GM18873 (cell line): ENCODE data around the gene CSPG4.
"Not testable (repeated sequence)": the region's sequence is repeated elsewhere in the genome, so short reads cannot be mapped to it uniquely, and the experiment has no call there.

Source experiments
- ATAC-seq: cut with Tn5 transposase; IDR thresholded peaks from one replicate; pipeline ENCODE4 v1.9.1; 2021; ENCODE audit warnings: mild to moderate bottlenecking, moderate library complexity, moderate number of reproducible peaks; ENCODE audit not compliant: unreplicated experiment, low FRiP score

Gene CSPG4

DNA sequence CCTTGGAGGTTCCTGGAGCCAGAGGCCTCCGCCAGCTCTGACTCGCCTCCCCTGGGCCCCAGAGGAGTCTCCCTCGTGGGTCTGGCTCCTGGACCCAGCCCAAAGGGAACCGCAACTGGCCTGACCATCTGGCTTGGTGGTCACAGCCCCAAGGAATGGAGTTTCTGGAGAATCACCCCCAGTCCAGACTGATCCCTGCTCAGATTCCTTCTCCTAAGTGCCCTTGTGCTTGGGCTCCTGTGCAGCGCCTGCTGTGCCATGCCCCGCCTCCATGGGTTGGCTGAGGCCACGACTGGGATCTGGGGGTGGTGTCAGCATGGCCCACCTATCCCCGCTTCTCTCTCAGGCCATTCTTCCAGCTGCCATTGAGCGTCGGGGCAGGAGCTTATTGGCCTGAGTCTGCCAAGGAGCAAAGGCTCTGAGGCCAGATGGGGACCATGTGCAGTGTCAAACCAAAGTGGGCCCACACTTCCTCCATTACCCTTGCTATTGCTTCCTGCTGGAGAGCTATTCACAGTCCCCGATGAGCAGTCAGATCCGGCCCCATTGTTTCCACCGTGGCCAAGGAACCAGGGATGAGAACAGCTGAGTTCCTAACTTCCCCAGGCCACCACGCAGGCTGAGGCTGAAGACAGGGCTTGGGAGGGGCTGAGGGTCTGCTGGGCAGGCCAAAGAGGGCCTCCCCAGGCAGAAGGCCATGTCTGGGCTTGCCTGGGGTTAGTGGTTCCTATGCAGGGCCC is 19.0 kb downstream of the CSPG4 start:
- no peak for ATAC-seq

GRCh38 chr15:75693028-75693427 is 19.6 kb downstream of the CSPG4 start:
- not testable (repeated sequence) for ATAC-seq

- not testable (repeated sequence) for ATAC-seq
Measured at GRCh38 chr15:75692311-75692710, 20.3 kb downstream of the CSPG4 start.

- ATAC-seq, result not testable (repeated sequence)
Measured at GRCh38 chr15:75689429-75689828, 23.2 kb downstream of the CSPG4 start.

DNA sequence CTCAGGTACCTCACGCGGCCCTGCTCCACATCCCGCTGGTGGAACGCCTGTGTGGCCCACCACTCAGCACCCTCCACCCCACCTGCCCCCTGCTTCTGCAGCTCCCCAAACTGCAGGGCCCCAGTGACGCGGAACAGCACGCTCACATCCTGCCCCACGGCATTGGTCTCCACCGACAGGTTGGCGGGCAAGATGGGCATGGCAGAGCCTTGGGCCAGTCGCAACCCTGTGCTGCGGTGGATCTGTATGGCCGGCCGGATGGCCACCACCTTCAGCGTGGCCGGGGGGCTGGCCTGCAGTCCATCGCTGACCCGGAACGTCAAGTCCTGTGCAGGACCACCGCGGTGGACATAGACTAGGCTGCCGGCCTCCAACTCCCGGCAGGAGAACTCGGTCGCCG is 23.8 kb downstream of the CSPG4 start:
- ATAC-seq, result no peak

DNA sequence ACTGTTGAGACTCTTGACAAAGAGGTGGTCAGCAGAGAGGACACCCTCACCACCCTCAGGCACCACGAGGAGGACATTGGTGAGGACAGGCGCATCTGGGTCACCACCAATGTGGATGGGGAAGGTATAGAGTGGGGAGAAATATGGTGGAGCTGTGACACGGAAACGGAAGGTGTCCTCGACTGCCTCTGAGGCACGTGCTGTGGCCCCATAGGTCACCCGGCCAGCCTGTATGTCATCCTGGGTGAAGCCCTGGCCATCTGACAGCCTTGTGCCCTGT is 24.4 kb downstream of the CSPG4 start:
- no peak for ATAC-seq

DNA sequence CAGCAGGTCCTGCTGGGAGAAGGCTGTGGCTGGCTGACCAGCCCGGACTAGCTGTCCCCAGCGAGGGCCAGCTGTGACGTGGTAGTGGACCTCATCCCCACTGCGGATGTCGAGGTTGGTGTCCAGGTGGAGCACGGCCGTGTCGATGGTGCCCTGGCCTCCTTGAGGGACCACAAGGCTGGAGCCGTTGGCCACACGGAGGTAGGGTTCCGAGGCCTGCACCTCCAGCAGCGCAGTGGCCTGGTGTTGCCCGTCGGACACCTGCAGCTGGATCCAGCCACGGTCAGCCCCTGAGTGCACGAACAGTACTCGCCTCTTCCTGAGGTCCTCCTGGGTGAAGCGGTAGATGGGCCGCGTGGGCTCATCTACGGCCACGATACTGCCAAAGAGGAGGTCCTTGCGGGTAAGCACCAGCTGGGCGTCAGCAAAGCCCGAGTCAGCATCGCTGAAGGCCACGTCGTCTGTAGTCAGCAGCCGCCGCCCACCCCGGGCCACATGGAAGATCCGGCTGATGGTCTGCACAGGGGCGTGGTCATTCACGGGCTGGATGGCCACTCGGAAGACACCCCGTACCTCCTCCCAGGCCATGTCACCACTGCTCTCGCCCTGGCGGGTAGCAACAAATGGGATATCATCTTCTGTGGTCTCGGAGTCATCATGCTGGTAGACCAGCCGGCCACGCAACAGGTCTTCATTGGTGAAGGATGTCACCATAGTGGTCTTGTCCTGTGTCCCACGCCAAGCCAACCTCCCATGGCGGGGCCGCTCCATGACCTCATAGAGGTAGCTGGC is 25.0 kb downstream of the CSPG4 start:
- ATAC-seq, result no peak

DNA sequence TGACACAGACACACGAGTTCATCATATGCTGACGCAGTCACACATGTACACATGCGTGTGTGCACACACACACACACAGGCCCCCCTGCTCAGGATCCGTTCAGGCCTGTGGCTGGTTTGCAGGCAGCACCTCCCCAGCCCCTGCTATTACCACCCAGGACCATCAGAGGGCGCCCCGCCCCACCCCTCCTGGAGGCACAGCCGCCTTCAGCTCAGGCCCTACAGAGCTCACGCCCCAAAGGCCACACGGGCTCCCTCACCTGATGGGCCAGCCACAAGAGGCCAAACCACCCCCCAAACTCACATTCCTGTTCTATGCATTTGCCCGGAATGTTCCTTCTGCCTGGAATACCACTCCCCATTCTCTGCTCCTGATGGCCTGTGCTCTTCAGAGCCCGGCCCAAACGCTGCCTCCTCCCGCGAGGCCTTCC is 26.4 kb downstream of the CSPG4 start:
- ATAC-seq, result not testable (repeated sequence)

- ATAC-seq, result no peak
Measured at GRCh38 chr15:75685195-75685594, 27.5 kb downstream of the CSPG4 start.

- no peak for ATAC-seq
Measured at GRCh38 chr15:75684648-75685047, 28.0 kb downstream of the CSPG4 start.

GRCh38 chr15:75683646-75684312 is 28.9 kb downstream of the CSPG4 start:
- ATAC-seq, result not testable (repeated sequence)

GRCh38 chr15:75682181-75683135 is 30.2 kb downstream of the CSPG4 start:
- ATAC-seq, result no peak

DNA sequence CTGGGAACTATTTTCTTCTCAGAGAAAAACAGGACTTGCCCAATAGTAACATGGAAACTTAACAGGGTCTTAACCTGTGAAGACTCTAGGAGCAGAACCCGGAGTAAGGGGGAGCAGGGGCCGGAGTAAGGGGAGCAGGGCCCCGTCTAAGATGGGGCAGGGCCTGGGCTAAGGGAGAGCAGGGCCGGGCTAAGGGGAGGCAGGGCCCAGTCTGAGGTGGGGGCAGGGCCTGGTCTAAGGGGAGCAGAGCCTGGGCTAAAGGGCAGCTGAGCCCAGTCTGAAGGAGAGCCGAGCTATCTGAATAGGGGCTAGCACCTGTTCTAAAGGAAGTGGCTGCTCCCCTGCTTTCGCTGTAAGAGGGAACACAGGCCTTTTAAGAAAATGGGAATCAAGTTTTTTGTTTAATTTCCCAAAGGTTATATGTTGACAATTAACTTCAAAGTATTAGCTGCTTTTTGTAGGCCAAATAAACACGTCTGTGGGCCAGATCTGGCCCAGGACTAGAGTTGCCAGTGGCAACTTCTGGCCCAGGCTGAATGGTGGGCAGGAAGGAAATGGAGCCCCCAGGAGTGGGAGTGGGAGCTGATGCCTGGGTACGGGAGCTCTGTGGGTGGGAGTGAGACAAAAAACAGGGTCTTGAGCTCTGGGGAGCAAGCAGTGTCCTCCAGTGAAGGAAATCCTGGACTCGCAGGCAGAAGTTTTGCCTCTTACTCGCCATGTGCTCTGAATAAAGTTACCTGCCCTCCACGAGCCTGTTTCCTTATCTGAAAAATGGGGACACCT is 32.5 kb downstream of the CSPG4 start:
- ATAC-seq, result no peak

GRCh38 chr15:75678324-75678690 is 34.3 kb downstream of the CSPG4 start:
- ATAC-seq, result not testable (repeated sequence)

GRCh38 chr15:75677465-75678323 is 35.0 kb downstream of the CSPG4 start:
- no peak for ATAC-seq

GRCh38 chr15:75676688-75677464 is 35.8 kb downstream of the CSPG4 start:
- ATAC-seq, result no peak

DNA sequence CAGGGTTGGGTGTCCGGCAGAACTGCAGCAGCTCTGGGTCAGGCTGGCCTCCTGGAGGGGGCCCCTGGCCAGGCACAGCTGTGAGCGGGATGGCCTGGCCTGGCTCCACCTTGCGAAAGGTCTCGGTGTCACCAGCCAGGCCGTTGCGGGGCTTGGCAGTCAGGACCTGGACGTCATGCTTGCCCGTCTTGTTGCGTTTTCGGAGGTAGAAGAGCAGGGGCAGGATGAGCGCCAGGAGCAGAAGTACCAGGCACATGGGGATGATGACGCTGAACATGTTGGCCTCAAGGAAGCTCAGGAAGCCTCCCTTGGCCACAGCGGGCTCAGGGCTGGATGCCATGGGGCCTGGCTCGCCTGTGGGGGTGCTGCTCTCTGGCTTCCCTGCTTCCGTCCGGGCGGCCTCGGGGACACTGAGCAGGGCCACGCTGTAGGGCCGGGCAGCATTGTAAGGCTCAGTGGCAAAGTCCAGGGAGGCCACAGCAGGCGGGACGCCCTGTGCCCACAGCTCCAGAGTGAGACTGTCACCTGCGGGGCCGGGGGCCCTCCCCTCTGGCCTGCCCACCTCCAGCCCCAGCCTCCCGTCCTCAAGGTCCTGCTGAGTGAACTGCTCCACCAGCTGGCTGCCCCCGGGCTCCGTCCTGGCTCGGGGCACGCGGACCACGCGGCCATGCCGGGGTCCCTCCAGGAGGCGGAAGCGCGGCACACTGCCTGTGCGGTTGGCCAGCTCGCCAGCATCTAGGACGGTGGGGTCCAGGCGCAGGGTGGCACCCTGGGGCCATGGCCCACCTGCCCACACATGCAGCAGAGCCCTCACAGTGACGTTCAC is 36.9 kb downstream of the CSPG4 start:
- no peak for ATAC-seq
